GM19324 (cell line): ENCODE data around the gene CNNM3.
"Not testable (repeated sequence)": the region's sequence is repeated elsewhere in the genome, so short reads cannot be mapped to it uniquely, and the experiment has no call there.

Experiments
- ATAC-seq: cut with Tn5 transposase; IDR thresholded peaks from one replicate; pipeline ENCODE4 v1.9.1; 2021; ENCODE audit warnings: mild to moderate bottlenecking, moderate library complexity; ENCODE audit not compliant: unreplicated experiment, low FRiP score

CNNM3 gene

GRCh38 chr2:96798733-96799622 lies 17.1 kb upstream of the CNNM3 start:
- no peak for ATAC-seq

GRCh38 chr2:96799623-96799935 lies 16.5 kb upstream of the CNNM3 start:
- ATAC-seq = no peak

- ATAC-seq = peak; percentile 11
These were observed 15.7 kb upstream of the CNNM3 start for GRCh38 chr2:96800061-96801004.

GRCh38 chr2:96801005-96801785 lies 14.9 kb upstream of the CNNM3 start:
- ATAC-seq = peak; percentile 72

DNA sequence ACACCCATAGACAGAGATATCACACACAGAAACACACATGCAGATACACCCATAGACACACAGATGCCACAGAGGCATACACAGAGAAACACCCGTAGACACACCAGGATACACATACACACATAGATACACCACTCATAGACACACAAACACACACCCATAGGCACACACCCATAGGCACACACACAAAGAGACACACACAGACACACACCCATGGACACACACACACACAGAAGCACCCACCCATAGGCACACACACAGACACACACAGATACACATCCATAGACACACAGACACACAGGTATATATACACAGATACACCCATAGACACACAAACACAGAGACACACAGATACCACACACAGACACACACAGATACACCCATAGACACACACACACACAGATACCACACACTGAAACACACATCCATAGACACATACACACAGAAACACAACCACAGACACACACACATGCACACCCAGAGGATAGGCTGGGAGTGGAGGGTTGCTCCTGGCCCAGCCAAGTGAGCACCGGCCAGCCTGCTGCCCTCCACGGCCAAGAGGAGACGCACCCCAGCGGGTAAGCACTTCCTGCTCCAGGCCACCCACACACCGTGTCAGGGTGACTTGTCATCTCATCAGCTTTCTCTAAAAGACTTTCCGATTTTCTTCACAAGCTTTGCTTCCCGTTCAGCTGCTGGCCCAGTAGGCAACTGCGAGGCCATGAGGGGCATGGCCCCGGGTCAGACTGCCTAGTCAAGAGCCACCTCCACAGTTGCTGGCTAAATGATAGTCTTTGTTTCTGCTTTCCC lies 14.1 kb upstream of the CNNM3 start:
- ATAC-seq = no peak

DNA sequence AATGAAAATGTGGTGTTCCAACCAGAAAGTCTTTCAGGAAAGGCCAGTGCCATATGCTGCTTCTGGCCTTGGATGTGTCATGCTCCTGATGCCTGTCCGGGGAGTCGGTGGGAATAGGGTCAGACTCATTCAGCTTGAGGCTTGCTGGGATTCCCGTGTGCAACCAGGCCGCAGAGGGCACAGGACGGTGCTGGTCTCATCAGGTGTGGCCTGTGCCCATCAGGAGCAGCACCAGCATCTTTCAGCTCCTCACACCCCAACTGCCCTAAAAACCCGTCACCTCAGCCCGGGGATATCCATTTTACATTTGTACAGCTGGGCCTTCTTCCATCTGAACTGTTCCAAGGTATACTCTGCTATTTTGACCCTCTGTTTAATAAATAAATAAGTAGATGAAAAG lies 13.3 kb upstream of the CNNM3 start:
- ATAC-seq = no peak

DNA sequence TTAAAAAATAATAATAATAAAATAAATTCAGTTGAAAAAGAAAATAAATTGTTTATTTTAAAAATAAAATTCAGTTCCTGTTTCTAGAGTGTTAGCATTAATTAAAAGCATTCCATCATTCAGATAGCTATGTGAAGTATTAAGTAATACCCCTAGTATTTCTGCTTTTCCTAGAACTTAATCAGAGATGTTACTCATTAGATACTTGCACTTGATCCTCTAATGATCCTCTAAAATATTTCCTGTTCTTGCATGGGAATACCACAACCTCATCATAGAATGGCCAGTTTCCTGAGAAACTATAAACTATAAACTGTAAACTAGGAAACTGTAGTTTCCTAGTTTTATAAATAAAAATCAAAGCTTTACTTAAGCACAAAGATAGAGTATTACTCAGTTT lies 11.1 kb upstream of the CNNM3 start:
- ATAC-seq = no peak

DNA sequence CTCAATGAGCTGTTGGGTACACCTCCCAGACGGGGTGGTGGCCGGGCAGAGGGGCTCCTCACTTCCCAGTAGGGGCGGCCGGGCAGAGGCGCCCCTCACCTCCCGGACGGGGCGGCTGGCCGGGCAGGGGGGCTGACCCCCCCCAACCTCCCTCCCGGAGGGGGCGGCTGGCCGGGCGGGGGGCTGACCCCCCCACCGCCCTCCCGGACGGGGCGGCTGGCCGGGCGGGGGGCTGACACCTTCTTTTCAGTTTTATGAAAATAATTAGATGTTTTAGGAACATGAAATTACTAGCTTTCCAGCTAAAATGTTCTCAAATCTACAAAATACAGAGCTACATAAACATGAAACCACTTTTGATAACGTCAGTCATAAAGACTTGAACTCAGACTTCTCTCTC lies 10.1 kb upstream of the CNNM3 start:
- not testable (repeated sequence) for ATAC-seq

DNA sequence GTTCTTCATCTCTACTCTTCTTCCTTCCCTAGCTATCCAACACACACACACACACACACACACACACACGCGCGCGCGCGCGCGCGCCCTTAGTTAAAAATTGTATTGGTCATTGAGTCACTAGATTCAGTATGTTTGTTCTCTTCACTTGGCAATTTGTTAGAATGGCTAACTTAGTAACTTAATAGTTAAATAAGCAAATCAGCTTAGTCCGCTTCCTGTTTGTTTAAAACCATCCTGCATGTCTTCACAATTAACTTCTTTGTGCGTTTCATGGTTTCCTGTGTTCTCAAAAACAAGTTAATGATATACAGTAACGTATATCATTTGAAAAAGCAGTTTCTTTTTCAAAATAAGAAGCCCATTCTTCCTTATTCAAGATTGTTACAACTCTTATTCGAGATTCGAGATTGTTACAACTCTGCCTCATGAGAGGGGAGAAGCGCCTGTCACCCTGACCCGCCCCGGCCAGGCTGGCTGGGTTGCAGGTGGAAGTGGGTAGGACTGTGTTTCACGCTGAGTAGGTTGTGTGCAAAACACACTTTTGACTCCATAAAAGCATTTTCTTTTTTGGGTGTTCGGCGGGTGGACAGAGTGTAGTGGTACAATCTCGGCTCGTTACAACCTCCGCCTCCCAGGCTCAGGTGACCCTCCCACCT lies 9.5 kb upstream of the CNNM3 start:
- ATAC-seq = peak; percentile 48

DNA sequence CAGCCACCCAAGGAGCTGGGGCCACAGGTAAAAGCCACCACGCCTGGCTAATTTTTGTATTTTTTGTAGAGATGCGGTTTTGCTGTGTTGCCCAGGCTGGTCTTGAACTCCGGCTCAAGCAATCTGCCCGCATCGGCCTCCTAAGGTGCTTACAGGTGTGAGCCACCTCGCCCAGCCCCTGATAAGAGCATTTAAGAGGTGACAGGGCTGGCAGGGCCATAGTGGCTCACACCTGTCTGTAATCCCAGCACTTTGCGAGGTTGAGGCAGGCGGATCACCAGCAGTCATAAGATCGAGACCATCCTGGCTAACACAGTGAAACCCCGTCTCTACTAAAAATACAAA lies 9.0 kb upstream of the CNNM3 start:
- no peak for ATAC-seq

- no peak for ATAC-seq
These were observed 7.8 kb upstream of the CNNM3 start for GRCh38 chr2:96808176-96808837.

DNA sequence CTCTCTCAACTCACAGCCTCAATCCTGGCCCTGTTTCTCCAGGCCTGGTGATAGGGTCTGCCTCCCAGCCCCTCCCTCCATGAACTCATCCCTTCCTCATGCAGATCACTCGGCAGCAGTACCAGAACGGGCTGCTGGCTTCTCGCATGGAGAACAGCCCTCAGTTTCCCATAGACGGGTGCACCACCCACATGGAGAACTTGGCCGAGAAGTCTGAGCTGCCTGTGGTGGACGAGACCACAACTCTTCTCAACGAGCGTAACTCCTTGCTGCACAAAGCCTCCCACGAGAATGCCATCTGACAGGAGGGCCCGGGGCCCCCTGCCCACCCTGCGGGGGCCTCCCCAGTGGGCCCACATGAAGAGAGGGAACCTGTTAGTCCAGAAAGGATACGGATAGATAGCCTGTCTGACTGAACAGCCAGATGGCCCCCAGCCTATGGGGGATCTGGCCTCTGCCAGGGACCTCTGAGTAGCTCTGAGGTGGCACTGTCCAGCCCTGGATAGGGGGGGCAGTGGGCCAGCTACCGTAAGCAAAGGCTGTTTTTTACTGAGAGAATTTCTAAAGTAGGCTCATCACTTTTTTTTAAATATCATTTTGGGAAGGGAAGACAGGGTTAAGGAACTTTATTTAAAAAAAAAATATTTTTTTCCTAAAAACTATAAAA lies 6.7 kb upstream of the CNNM3 start:
- no peak for ATAC-seq

DNA sequence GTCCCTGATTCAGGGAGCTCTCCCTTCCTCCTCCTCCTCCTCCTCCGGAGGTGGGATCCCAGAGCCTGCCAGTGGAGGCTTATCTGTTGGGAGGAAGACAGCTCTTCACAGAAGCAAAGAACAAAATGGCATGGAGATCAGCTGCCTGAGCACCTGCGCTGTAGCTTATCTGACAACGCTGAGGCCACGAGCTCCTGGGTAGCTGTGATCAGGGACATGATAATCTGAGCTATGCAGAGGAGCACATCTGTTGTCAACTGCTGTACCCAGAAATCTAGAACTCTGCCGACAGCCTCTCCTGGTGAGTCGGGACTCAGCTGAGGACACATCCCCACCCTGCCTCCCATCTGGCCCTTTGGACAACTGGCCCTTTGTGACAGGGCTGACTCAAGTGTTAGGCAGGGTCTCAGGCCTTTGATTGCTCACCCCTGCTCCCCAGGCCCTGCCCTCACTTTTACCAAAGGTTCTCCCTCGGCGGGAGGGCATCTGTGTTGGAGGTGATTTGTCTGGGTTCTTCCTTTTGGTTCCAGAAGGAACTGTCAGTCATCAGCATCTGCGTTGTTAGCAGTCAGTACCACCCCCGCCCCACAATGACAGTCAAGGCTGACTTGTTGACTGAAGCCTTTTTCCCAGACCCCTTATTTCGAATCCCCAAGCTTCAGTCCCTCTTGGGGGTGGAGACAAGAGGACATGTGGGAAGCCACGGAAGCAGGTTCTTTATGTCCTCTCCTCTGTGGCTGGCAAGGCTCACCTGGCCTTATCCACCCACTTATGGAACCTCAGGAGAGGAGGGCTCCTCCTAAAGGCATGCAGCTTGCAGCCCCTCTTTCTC lies 5.9 kb upstream of the CNNM3 start:
- ATAC-seq = no peak

DNA sequence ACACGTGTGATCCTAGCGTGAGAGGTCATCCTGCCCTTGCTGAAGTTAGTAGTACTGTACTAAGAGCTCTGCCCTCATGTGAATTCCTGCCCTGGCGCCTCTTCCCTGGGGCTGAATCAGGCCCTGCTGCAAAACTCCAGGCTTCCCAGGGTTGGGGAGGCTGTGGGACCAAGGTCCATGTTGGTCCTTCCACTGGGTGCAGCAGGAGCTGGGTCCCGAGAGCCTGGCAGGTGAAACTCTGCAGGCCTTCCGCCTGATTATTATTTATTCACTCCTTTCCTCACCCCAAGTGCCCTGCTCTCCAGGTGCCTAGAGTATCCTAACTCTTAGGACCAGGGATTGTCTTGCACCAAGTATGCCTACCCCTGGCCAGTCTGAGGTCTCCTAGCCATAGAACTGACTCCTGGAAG lies 5.3 kb upstream of the CNNM3 start:
- ATAC-seq = no peak

DNA sequence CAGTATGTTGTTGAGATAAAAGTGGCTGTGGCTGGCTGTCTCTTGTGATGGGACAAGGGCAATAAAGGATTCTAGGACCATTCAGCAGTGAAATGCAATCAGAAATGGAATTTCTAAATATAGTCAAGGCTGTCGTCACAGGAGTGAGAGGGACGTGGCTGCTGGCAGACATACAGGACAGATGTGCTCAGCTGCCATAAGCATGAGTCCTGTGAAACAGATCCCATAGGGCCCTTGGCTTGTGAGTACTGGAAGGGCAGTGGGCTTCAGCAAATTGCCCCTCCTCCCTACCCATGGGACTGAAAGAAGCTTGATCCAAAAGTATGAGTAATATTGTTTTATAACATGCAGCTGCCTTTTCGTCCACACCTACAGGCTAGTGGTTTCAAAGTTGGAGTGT lies 4.2 kb upstream of the CNNM3 start:
- ATAC-seq = no peak

DNA sequence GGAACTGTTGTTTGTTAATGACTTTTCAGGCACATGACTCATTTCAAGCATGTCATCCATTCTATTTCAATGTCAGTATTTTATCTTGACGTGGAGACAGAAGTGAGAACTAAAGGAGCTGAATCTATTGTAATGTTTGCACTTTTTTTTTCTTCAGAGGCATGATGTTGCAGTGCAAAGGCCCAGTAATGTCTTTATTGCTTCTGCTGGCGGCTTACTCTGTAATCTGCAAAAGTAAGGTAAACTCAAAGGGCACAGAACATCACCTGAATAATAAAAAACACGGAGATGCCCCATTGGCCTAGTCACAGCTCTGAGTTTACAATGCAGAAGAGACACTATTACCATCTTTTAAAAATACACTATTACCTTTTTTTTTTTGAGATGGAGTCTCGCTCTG lies 2.4 kb upstream of the CNNM3 start:
- ATAC-seq = no peak

- peak; percentile 0 for ATAC-seq
These were observed 542 bp upstream of the CNNM3 start for GRCh38 chr2:96815326-96816126.
